Pancreas (tissue), 10 donors: Measurements from ENCODE around the gene KRT13. TPM values are rescaled to one million over a fixed set of nuclear protein-coding genes. Genes with fewer than 3 reads are reported as not detected.

Source experiments
- ATAC-seq, 4 donors: fragments of 200-7000 bp; cut with Tn5 transposase; one replicate each; pipeline versions ENCODE4 v1.8.0 to v1.9.1; 2020; ENCODE audit warnings: mild to moderate bottlenecking in 4 of 4, moderate library complexity in 4 of 4
- DNase-seq, 6 donors: peaks; one replicate each; pipeline ENCODE4 v3.0.0-alpha.2; 2020
- FAIRE-seq: peaks from 2 replicates; lab custom pipeline; 2012; peaks lifted over from hg19 to GRCh38; lab: Jason Lieb, UNC
- H3K27ac ChIP-seq, 4 donors: fragments of 200-600 bp; sonication (generic); 1 replicate in 3 of 4; 2 replicates in 1 of 4; pipeline versions ENCODE4 v1.5.0 to v1.8.0; 2020
- H3K27me3 ChIP-seq, 4 donors: fragments of 200-600 bp; one replicate each; pipeline ENCODE4 v1.8.0; 2021
- H3K36me3 ChIP-seq, 3 donors: fragments of 200-600 bp; sonication (generic) in 1 of 3; one replicate each; pipeline versions ENCODE4 v1.5.0 to v1.8.0; 2020 to 2021
- H3K4me1 ChIP-seq, 3 donors: fragments of 200-600 bp; one replicate each; pipeline ENCODE4 v1.8.0; 2021
- H3K4me3 ChIP-seq, 4 donors: fragments of 200-600 bp; sonication (generic) in 2 of 4; one replicate each; pipeline versions ENCODE4 v1.5.0 to v1.8.0; 2020 to 2021
- H3K9me3 ChIP-seq, 4 donors: fragments of 200-600 bp; one replicate each; pipeline ENCODE4 v1.8.0; 2021
- CTCF ChIP-seq, 4 donors: fragments of 200-600 bp; sonication (generic) in 3 of 4; IDR thresholded peaks; one replicate each; pipeline versions ENCODE4 v1.5.0 to v1.8.0; 2021; ENCODE audit warnings: antibody characterized with exemption in 4 of 4
- WGBS, 2 donors: extraction: QIAGEN DNeasy Blood & Tissue Kit; methylation state at CpG; one replicate each; pipeline ENCODE4 v1.1.7; 2013; 5-methylcytosine and 5-hydroxymethylcytosine counted together
- intact Hi-C, 3 donors: fragments of 100-400 bp; cut with DNase I; formaldehyde crosslinking; loops; one replicate each; pipeline versions ENCODE4 v1.11.1 to v1.14.2; 2022
- polyA plus RNA-seq, 2 donors: library from polyadenylated mRNA; stranded (reverse); fragments of 200-250 nt; gene quantifications; one replicate each; pipeline ENCODE4 v1.2.3, GENCODE V29; 2013
- total RNA-seq, 6 donors: library from RNA; stranded (reverse); fragmentation: NEBNext Ultra II Directional in 4 of 6; extraction: Animal tissue kit (Norgen Biotek cat#: 25700) in 4 of 6; gene quantifications; one replicate each; pipeline versions ENCODE4 v1.2.1 to v1.2.4, GENCODE V29; 2021 to 2023
- donor health status: healthy with polysubstance abuse.
- donor health status: DM: no; HTN: no; CAD: no; lungs with moderate emphysema.
- donor health status: DM: no; HTN: no; CAD: no.
- donor health status: control.
- donor health status: control.
- donor health status: Bipolar disorder and iron deficiency.
- donor health status: DM: yes; HTN: yes; CAD: no.
- donor health status: DM: no; HTN: no; CAD: no.
- donor health status: DM: no; HTN: no; CAD: no.
- donor health status: DM: yes; HTN: yes; CAD: no.

The KRT13 gene
- total and polyA plus RNA-seq, 8 donors: 0.39 to 11.9 (median 5.3) TPM; not detected in 5

- H3K9me3 ChIP-seq: no peaks in the 10 kb centered on the region
- H3K4me3 ChIP-seq: no peak overlapping the region
- ATAC-seq (no peak), FAIRE-seq (no peak), DNase-seq (no peak)
- no peak for TF ChIP-seq CTCF (IDR thresholded peaks at IDR 0.05)
- H3K4me1 ChIP-seq: peaks cover 0 to 6% (median 4%) of the 10 kb centered on the region in 3 donors
- no peak overlapping the region for H3K27ac ChIP-seq
- H3K27me3 ChIP-seq: no peaks in the 10 kb centered on the region
- no peaks in the 10 kb centered on the region for H3K36me3 ChIP-seq
- intact Hi-C loops: no loop called here
- WGBS, 2 donors: 65 to 86% methylated on average over 3 of the region's 3 CpGs
Measured at GRCh38 chr17:41518031-41518430, 12.6 kb upstream of the KRT13 start.

- H3K27me3 ChIP-seq: no peaks in the 10 kb centered on the region
- no peak overlapping the region for H3K27ac ChIP-seq
- DNase-seq (no peak), FAIRE-seq (no peak), ATAC-seq (no peak)
- 74 to 77% methylated on average over 14 of the region's 14 CpGs for whole genome bisulfite sequencing, 2 donors
- H3K9me3 ChIP-seq: no peaks in the 10 kb centered on the region
- no peak for TF ChIP-seq CTCF (IDR thresholded peaks at IDR 0.05)
- intact Hi-C loops: no loop called here
- no peaks in the 10 kb centered on the region for H3K36me3 ChIP-seq
- peaks cover 0 to 6% (median 4%) of the 10 kb centered on the region in 3 donors for H3K4me1 ChIP-seq
- H3K4me3 ChIP-seq: no peak overlapping the region
Measured at GRCh38 chr17:41516830-41517283, 11.4 kb upstream of the KRT13 start.

GRCh38 chr17:41516147-41516829 lies 10.9 kb upstream of the KRT13 start:
- peaks cover 0 to 3% (median 1%) of the 10 kb centered on the region in 3 donors for H3K4me1 ChIP-seq
- intact Hi-C loops: no loop called here
- FAIRE-seq: no peak
- WGBS, 2 donors: 68 to 81% methylated on average over 14 of the region's 14 CpGs
- no peaks in the 10 kb centered on the region for H3K9me3 ChIP-seq
- no peak overlapping the region for H3K27ac ChIP-seq
- no peaks in the 10 kb centered on the region for H3K36me3 ChIP-seq
- no peaks in the 10 kb centered on the region for H3K27me3 ChIP-seq
- no peak for DNase-seq
- no peak overlapping the region for H3K4me3 ChIP-seq
- TF ChIP-seq CTCF (IDR thresholded peaks at IDR 0.05): no peak
- ATAC-seq: no peak

- no peak overlapping the region for H3K27ac ChIP-seq
- intact Hi-C loops: no loop called here
- no peaks in the 10 kb centered on the region for H3K4me1 ChIP-seq
- 65 to 73% methylated on average over 5 of the region's 5 CpGs for WGBS, 2 donors
- DNase-seq (peak in 1 of 6 donors; percentile 18), ATAC-seq (no peak), FAIRE-seq (no peak)
- H3K9me3 ChIP-seq: no peaks in the 10 kb centered on the region
- no peaks in the 10 kb centered on the region for H3K36me3 ChIP-seq
- TF ChIP-seq CTCF (IDR thresholded peaks at IDR 0.05): no peak
- no peaks in the 10 kb centered on the region for H3K27me3 ChIP-seq
- H3K4me3 ChIP-seq: no peak overlapping the region
Measured at GRCh38 chr17:41513168-41513547, 7.7 kb upstream of the KRT13 start.

- no peak for FAIRE-seq
- TF ChIP-seq CTCF (IDR thresholded peaks at IDR 0.05): no peak
- Histone ChIP-seq H3K36me3 (no peaks in the 10 kb centered on the region), H3K4me3 (no peak overlapping the region), H3K27ac (no peak overlapping the region), H3K9me3 (no peaks in the 10 kb centered on the region), H3K27me3 (no peaks in the 10 kb centered on the region), H3K4me1 (no peaks in the 10 kb centered on the region)
- WGBS, 2 donors: 47 to 67% methylated on average over 7 of the region's 7 CpGs
- no peak for ATAC-seq
- intact Hi-C loops: no loop called here
- DNase-seq: peak in 1 of 6 donors; percentile 5
Measured at GRCh38 chr17:41512546-41513167, 7.2 kb upstream of the KRT13 start.
